ENCODE data around the gene KITLG.

DNA sequence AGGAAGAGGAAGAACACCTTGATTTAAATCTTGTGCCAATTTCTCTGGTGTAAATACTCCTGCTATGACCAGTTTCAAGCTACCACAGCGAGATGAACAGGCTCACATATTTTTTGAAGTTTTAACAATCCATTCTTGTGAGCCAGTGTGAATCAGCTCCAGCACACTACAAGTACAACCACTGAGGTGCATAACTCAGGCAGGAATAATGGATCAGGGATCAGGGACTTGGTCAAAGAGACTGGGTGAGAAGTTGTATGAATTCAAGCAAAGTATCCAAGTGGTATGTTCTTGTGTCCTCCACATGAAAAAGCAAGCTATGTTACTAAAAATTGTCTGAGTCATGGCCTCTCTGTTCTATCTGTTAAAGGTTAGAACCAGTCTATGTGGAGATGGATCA, 35.2 kb upstream of the KITLG start:
- no peak for TF ChIP-seq POLR2A (IDR thresholded peaks at IDR 0.05)
- TF ChIP-seq, protein P1, sequence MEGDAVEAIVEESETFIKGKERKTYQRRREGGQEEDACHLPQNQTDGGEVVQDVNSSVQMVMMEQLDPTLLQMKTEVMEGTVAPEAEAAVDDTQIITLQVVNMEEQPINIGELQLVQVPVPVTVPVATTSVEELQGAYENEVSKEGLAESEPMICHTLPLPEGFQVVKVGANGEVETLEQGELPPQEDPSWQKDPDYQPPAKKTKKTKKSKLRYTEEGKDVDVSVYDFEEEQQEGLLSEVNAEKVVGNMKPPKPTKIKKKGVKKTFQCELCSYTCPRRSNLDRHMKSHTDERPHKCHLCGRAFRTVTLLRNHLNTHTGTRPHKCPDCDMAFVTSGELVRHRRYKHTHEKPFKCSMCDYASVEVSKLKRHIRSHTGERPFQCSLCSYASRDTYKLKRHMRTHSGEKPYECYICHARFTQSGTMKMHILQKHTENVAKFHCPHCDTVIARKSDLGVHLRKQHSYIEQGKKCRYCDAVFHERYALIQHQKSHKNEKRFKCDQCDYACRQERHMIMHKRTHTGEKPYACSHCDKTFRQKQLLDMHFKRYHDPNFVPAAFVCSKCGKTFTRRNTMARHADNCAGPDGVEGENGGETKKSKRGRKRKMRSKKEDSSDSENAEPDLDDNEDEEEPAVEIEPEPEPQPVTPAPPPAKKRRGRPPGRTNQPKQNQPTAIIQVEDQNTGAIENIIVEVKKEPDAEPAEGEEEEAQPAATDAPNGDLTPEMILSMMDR (IDR thresholded peaks at IDR 0.05 in 4 of 5, conservative IDR thresholded peaks at IDR 0.05 in 1 of 5), result no peak
